ENCODE results near the gene GOPC. TPM values are rescaled to one million over a fixed set of nuclear protein-coding genes. Genes with fewer than 3 reads are reported as not detected.

Gene GOPC
- total and polyA plus RNA-seq, 2 of the 4 experiments (the other 2 are of a cell fraction), result 23.4 to 23.8 TPM

- Histone ChIP-seq H3K27me3 (ENCODE audit: control insufficient read depth, insufficient read depth, low read length) (no peaks in the 10 kb centered on the region), H4K5ac (ENCODE audit: low read depth, low read length) (no peak overlapping the region), H2BK120ac (ENCODE audit: low read depth, low read length) (no peak overlapping the region), H4K91ac (ENCODE audit: insufficient read depth, low read depth, low read length) (no peak overlapping the region), H3K36me3 (ENCODE audit: control insufficient read depth, insufficient read depth, low read length) (peaks cover 8% of the 10 kb centered on the region), H2BK20ac (ENCODE audit: low read depth, low read length) (no peak overlapping the region), H3K9ac (ENCODE audit: low read depth, low read length) (no peak overlapping the region), H3K4me2 (ENCODE audit: low read depth, low read length) (no peak overlapping the region), H2AK5ac (ENCODE audit: low read depth, low read length) (no peak overlapping the region), H3K9me3 (ENCODE audit: control insufficient read depth, insufficient read depth, low read length) (no peaks in the 10 kb centered on the region), H3K4me3 (ENCODE audit: insufficient read depth, low read depth, low read length) (no peak overlapping the region), H2BK5ac (ENCODE audit: low read depth, low read length, poor library complexity, severe bottlenecking) (no peak overlapping the region), H4K20me1 (ENCODE audit: insufficient read depth, low read length) (peaks cover 28% of the 10 kb centered on the region; the same call in 1 of the 2 replicates), H3K27ac (ENCODE audit: insufficient read depth, low read length) (no peak overlapping the region), H3K14ac (replicated peaks; ENCODE audit: low read depth, low read length) (no peak overlapping the region), H2AK9ac (replicated peaks; ENCODE audit: low read depth, low read length, poor library complexity) (no peak overlapping the region), H3K18ac (ENCODE audit: low read depth, low read length) (no peak overlapping the region), H3K4me1 (ENCODE audit: control insufficient read depth, insufficient read depth, low read length) (0 out of 2 replicates have a peak, but pooled peaks cover 2% of the 10 kb centered on the region), H3K4ac (ENCODE audit: low read depth, low read length) (no peak overlapping the region), H3K9me1 (ENCODE audit: insufficient read depth, low read length) (no peaks in the 10 kb centered on the region; the same call in 1 of the 2 replicates), H2AFZ (replicated peaks; ENCODE audit: low read length, poor library complexity) (no peak overlapping the region), H3K79me1 (ENCODE audit: low read depth in 1 of 2, low read length in 2 of 2) (peaks cover 3 to 48% of the 10 kb centered on the region in 2 experiments), H4K8ac (ENCODE audit: low read depth in 2 of 2, low read length in 2 of 2) (no peak overlapping the region), H3K23ac (ENCODE audit: low read depth, low read length) (no peak overlapping the region), H2BK15ac (ENCODE audit: low read depth, low read length) (no peak overlapping the region), H3K56ac (ENCODE audit: extremely low read depth, insufficient read depth, low read length) (no peak overlapping the region)
- POLR2A ChIA-PET (ENCODE audit: unreplicated experiment), result no interaction called here
- CTCF ChIA-PET, result no interaction called here
- no peak for DNase-seq
- WGBS, 2 experiments (ENCODE audit: extremely low coverage in 2 of 2, insufficient read length in 1 of 2), result no CpG with 5 or more reads among the region's 2 CpGs
- dilution Hi-C loops (cut with HindIII; ENCODE audit: low sequenced_read_pairs, unreplicated experiment), result no loop called here
- no peak for TF ChIP-seq POLR2A (IDR thresholded peaks at IDR 0.05; ENCODE audit: low read depth, low read length)
- TF ChIP-seq RAD21 (IDR thresholded peaks at IDR 0.05; ENCODE audit: low read length), result no peak
- no peak for TF ChIP-seq MAFK (IDR thresholded peaks at IDR 0.05; ENCODE audit: low read depth, low read length)
- TF ChIP-seq, protein P1, sequence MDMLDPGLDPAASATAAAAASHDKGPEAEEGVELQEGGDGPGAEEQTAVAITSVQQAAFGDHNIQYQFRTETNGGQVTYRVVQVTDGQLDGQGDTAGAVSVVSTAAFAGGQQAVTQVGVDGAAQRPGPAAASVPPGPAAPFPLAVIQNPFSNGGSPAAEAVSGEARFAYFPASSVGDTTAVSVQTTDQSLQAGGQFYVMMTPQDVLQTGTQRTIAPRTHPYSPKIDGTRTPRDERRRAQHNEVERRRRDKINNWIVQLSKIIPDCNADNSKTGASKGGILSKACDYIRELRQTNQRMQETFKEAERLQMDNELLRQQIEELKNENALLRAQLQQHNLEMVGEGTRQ (IDR thresholded peaks at IDR 0.05; ENCODE audit: low read depth, low read length), result no peak
- no peak for TF ChIP-seq CEBPB (IDR thresholded peaks at IDR 0.05; ENCODE audit: low read depth, low read length)
- no peak for TF ChIP-seq FOS (IDR thresholded peaks at IDR 0.05; ENCODE audit: low read depth, low read length)
- TF ChIP-seq NFE2L2 (IDR thresholded peaks at IDR 0.05; ENCODE audit: low read depth, low read length), result no peak
- no peak for TF ChIP-seq RCOR1 (IDR thresholded peaks at IDR 0.05; ENCODE audit: insufficient replicate concordance, low read length)
- no peak for TF ChIP-seq CHD1 (IDR thresholded peaks at IDR 0.05; ENCODE audit: low read depth, low read length)
- no peak for TF ChIP-seq SMC3 (IDR thresholded peaks at IDR 0.05; ENCODE audit: low read depth, low read length)
- no peak for TF ChIP-seq ELK1 (IDR thresholded peaks at IDR 0.05; ENCODE audit: borderline replicate concordance, low read depth, low read length)
- no peak for TF ChIP-seq MAZ (IDR thresholded peaks at IDR 0.05; ENCODE audit: borderline replicate concordance, low read depth, low read length)
- no peak for TF ChIP-seq MXI1 (IDR thresholded peaks at IDR 0.05; ENCODE audit: borderline replicate concordance, low read depth, low read length)
- no peak for TF ChIP-seq BHLHE40 (IDR thresholded peaks at IDR 0.05; ENCODE audit: low read depth, low read length)
- no peak for ATAC-seq (ENCODE audit: low read depth)
- no TSS peak for BruUV-seq (replicated peaks)
- intact Hi-C loops (cut with micrococcal nuclease), result no loop called here
- in situ Hi-C loops (cut with MboI; ENCODE audit: low sequenced_read_pairs), result no loop called here
Observed at GRCh38 chr6:117595099-117595923, 7.0 kb downstream of the GOPC start.
